Stimulated activated CD4-positive, alpha-beta T cell treated with anti-CD3 and anti-CD28 coated beads, Interleukin-1b, Interleukin-23, amount 100 ng/mL, for 1 hour (primary cell): ENCODE measurements around the gene NRIP1.
"Not testable (repeated sequence)": the region's sequence is repeated elsewhere in the genome, so short reads cannot be mapped to it uniquely, and the experiment has no call there.

Experiments used
- DNase-seq, 2 donors: peaks; one replicate each; pipeline ENCODE4 v3.0.0-alpha.2; 2020; ENCODE audit warnings: low read depth in 2 of 2

NRIP1 gene

DNA sequence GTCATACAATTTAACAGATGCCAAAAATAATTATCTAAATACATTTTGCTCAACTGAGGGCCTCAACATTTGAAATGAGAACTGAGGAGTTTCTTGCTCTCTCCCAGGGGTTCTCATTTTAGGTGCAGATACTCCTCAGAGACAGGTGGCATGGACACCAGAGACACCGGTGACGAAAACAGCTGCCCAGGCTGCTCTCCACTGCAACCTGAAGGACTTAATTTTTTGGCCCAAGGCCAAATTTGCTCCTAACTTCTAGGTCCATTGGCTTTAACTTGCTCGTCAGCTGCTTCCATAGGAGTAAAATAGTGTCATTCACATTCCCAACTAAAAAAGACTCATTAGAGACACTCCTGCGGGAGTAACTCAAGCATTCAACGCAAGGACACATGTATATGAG, 87.0 kb downstream of the NRIP1 start:
- DNase-seq = no peak

DNA sequence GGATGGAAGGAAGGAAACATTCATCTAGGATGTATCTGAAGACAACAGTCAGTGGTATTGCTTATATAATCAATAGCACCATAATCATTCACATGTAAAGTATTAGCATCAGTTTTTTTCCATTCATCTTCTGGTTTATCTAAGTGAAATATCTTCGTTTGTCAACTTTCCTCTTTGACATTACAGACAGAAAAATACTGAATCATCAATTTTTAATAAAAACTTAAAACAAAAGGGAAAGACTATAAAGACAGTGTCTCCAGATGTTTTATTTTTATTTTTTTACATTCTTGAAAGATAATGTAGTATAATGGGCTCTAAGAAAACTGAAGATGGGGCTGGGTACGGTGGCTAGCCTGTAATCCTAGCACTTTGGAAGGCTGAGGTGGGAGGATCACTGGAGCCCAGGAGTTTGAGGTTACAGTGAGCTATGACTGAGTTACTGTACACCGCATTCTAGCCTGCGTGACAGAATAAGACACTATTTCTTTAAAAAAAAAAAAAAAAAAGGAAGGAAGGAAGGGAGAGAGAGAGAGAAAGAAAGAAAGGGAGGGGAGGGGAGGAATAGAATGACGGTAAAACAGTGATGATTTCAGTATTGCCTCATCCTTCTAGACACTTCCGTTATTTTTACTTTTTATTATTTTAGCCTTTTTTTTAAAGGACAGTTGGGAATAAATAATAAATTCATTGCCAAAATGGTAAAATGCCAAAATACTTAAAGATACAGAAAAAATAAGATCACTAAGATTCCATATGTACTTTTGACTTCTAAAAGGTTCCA, 89.5 kb downstream of the NRIP1 start:
- DNase-seq = no peak

DNA sequence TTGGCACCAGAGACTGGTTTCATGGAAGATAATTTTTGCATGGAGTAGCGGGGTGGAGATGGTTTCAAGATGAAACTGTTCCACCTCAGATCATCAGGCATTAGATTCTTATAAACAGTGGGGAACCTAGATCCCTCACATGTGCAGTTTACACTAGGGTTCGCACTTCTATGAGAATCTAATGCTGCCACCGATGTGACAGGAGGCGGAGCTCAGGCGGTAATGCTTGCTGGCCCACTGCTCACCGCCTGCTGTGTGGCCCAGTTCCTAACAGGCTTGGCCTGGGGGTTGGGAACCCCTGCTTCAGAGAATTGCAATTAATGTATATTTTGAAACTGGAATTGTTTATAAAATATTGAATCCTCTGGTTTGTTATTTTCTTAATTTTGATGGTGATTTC, 92.1 kb downstream of the NRIP1 start:
- DNase-seq = no peak

DNA sequence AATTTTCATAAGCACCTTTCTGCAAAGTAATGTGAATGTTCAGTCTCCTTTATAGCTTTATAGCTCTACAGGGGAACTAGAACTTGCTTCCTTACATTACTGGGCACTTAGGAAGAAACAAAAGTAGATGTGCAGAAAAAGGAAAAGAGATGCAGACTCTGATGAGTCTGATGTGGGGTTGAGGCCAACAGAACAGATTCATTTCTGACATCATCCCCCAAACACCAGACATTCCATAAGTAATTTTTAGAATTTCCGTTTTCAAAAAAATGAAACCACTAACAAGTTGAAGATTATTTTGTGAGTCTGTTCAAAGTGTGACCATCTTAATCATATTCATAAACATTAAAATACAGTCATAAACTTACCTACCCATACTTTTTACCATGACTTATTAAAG, 96.0 kb downstream of the NRIP1 start:
- no peak for DNase-seq

DNA sequence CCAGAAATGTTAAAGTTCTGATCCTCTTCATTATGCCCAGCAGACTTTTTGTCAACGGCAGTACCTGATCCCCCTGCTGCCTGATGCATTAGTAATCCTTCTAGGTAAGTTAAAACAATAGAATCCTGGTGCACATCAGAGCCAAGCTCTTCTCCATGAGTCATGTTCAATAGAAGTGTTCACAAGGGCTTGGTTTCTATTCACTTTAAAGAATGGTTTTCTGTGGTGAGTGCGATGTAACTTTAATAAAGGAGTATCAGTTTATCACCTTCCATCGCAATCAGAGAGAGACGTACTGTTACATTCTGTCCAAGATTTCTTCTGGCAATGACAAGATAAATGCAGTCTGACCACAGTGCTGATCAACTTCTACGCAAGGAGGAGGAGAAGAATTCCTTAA, 96.8 kb downstream of the NRIP1 start:
- no peak for DNase-seq

DNA sequence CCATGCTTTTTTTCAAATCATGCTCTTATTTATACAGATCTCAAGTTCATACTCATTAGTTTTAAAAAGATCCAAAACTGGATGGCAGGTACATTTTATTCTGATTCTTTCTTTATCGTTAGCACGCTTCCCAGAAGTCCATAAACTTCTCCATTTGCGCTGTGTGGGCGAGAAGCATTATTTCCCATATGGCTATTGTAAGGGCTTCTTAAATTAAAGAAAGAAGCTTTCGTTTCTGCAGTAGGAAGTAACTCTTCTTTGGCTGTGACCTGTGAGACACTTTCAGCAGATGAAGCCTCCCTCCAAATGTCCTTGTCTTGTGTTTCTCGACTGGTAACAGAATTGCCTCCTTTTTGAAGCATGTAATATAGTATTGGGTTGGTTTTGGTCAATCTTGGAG, 100.2 kb downstream of the NRIP1 start:
- no peak for DNase-seq

DNA sequence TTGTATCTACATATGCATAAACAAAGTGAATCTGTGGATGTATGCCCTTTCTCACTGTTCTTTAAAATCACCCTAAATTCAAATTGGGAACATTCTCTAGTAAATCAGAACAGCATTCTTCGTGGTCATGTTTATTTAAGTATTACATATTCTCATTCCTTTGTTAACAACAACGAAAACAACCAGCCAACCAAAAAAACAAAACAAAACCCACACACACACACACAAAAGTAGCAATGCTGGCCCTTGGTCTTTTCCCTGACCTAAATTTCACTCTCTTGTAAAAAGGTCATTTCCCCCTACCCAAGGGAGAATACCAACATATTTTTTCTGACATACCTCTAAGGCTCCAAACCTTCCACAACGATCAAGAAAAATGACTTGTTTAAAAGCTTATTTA, 102.6 kb downstream of the NRIP1 start:
- DNase-seq = no peak

DNA sequence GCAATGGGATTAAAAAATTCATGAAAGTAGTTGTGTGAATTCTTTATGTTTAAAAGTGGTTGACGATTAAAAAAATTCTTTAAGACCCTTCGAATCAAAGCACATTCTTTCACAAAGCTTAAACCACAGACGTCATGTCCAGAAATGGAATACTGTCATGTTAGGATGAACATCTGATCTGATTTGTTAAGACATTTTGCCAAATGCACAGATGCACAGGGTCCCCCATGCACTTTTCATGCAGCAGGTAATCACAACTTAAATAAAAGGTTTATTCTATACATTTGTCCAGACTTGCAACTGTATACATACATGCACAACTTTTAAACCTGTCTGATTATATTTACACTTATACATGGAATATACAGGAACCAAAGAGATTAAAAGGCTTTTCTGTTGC, 103.3 kb downstream of the NRIP1 start:
- DNase-seq = no peak

DNA sequence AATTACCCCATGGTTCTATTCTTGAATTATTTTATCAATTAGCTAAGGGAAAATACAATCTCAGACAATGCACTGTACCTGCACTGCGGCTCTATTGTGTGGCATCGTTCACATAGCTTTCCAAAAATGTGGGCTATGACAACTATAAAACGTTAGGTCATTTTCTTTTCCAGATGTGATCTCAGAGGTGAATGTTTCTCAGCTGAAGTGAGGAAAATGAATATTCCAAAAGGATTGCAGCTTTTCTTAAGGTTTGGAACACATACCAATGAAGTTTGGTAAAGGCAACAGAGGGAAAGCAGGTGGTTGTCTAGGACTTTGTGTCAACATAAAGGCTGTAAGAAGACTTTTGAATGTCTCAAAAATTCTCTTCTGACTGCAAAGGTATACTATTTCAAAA, 105.5 kb downstream of the NRIP1 start:
- DNase-seq = no peak

DNA sequence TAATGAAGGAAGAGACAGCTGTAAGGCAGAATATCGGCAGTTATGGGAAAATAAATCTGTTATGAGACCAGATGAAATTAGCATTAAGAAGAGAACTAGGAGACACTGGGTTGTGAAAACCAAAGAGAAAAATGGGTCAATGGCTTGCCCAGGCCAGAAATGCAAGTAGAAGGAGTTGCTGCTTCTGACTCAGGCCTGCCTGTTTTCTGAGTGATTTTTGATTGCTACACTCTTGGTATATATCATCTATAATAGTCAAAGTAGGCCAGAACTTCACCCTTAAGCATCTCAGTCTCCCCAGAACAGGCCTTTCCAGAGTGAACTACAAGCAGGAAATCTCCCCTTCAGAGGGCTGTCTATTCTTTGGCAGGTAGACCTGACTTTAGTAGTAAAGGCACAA, 107.0 kb downstream of the NRIP1 start:
- no peak for DNase-seq

DNA sequence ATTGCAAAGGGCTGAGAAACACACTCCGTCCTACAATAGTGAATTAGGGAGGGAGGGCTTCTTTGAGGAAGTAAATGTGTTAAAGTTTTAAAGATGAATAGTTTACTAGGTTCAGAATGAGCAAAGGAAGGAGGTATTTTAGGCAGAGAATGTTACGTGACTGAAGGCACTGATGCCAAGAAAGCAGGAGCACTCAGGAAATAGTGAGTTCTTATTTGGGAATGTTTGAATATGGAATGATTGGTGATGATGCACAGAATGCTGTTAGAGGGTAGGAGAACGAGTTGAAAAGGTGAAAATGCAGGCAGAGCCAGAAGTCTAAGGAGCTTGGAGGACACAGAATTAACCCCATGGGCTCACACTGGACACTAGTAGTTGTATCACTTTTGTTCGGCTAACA, 108.0 kb downstream of the NRIP1 start:
- DNase-seq = no peak

DNA sequence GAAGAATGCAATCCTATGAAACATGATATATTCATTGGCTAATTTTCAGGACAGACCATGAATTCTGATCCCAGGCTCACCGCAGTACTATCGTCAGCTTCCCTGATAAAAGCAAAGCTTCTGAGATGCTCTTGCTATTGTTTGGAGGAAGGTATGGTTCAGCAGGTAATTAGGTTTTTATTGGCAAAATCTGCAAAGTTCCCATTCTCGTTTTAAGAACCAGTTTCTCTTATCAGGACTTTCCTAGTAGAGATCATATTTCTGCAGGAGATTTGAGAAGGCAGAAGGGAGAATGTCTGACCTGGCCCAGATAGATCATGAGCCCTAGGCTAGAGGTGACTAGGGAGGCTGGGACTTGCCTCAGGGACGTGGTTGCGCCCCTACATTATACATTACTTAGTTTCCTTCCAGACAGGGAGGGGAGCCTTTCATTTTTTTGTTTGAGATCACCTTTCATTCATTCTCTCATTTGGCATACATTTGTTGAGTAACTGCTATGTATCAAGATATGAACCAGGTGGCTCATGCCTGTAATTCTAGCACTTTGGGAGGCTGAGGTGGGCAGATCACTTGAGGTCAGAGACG, 108.8 kb downstream of the NRIP1 start:
- DNase-seq = no peak

DNA sequence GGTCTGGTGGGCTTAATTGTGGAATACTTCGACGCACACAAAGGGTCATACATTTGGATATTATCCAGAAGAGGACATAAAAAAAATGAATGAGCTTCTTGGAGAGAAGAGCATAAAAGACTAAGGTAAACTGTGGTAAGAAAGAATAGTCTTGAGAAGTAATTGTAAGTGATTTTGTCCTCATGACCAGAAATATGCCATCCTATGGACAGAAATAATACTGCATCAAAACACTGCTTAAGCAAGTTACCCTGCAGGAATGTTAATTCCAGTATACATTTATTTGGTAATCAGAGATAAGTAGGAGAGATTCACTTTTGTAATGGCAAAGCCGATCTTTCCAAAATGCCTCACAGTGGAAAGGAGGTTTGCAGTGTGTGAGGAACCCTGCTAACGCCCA, 111.9 kb downstream of the NRIP1 start:
- DNase-seq = no peak

DNA sequence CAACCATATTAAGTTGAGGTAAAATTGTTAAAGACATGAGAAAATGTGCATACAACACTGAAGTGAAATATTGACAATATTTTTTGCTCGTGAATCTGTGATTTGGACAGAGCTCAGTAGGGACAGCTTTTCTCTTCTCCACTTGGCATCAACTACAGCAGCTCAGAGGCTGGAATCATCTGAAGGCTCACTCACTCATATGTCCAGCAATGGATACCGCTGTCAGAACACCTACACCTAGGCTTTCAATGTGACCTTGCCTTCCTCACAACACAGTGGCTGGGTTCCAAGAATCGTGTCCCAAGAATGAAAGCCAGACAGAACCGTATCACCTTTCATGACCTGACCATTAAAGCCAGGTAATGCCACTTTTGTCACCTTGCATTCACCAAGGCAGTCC, 115.2 kb downstream of the NRIP1 start:
- no peak for DNase-seq

DNA sequence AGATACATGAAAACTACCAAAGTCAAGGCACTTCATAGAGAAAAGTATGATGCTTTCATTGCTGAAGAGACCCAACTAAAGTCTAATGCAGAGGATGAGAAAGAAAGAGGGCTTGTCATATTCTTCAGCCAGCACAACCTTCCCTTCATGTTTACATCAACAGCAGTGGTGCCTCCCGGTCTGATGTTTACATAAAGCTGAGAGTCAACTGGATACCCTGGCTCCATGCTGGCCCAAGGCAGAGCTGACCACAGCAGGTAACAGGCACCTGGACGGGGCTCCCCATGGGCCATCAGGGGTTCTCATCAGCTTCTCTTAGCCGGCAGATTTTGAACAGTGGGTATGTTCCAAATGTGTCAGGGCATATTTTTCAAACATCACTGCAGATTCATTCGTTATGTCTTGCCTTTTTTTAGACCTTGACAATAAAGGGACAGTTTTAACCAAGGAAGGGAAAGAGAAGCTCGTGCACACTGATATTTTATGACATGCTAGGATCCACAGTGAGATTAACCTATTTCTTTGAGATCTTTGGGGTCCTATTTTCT, 117.1 kb downstream of the NRIP1 start:
- DNase-seq = no peak

DNA sequence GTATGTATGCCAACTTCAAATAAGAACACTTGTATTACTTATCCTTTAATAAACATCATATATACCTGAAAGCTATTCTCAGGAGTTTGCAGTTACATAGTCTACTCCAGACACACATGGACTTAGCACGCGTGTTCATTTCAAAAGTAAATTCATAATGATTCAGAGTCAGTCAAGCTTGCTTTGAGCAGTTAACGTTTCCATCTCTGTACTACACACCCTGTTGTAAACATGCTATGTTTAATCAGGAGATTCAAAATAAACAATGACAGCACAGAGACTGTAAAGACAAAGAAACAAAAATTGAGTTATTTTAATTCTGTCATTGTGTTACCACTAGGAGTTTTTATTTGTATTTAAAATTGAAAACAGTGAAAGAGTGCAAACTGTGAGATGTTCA, 119.6 kb downstream of the NRIP1 start:
- DNase-seq = no peak

DNA sequence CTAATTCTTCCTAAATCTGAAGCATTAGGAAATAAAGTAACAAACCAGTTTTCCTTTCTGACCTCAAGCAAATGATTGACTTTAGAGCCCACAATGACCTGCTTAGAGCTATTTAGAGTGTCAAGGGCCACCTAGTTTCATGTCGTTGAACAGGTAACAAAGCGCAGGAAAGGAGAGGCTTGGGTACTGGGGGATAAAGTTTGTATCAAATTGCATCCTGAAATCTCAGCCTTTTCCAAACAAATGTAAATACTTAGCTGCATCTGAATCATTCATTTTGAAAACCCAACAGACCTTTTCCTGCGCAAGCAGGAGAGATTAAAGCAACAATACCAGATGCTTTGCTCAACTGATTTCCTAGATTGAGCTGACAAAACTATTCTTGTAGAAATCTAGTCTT, 121.2 kb downstream of the NRIP1 start:
- no peak for DNase-seq

DNA sequence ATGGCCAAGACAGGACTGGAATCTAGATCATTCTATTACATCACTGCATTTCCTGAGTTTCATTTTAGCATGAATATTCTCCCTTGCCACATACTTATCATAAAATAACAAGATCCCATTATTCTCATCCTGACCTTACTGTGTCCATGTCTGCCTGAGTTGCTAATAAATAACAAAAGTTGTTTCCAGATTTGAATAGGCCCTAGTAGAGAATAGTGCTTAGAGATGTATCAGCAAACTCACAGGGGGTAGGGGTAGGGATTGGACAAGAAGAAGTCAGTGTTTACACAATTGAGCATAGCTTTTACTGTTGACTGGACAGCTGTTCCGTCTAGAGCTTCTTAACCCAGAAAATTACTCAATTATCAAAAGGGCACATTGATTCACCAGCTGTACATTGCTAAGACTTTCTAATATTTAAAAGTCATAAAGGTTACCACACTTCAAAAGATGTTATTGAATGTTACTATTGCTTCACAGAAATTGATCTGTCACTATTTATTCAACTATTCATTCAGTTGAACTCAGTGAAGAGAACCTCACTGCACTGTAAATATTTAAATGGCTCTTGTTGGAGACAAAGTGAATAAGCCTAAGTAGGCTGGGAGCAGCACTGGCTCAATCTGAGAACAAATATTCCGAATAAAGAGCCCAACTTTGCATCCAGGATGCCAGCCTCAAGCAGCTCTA, 121.9 kb downstream of the NRIP1 start:
- no peak for DNase-seq

DNA sequence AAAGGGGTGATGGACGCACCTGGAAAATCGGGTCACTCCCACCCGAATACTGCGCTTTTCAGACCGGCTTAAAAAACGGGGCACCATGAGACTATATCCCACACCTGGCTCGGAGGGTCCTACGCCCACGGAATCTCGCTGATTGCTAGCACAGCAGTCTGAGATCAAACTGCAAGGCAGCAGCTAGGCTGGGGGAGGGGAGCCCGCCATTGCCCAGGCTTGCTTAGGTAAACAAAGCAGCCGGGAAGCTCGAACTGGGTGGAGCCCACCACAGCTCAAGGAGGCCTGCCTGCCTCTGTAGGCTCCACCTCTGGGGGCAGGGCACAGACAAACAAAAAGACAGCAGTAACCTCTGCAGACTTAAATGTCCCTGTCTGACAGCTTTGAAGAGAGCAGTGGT, 137.5 kb downstream of the NRIP1 start:
- not testable (repeated sequence) for DNase-seq

DNA sequence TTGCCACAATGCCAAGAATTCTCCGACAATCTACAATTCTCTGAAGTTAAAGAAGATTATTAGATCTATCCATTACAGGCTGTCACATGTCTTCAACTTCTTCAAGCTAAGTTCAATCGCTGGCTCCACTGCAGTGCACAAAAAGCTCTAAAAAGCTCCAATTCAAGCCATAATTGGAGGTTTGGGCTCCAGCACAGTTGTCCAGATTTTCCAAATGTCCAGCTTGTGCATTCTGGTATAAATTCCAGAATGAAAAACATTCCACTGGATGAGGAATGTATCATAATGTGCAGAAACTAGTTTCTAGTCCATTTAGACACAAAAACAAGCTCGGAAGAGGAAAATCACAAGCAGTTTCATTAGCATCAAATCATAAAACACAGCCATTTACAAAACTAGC, 138.6 kb downstream of the NRIP1 start:
- DNase-seq = no peak

DNA sequence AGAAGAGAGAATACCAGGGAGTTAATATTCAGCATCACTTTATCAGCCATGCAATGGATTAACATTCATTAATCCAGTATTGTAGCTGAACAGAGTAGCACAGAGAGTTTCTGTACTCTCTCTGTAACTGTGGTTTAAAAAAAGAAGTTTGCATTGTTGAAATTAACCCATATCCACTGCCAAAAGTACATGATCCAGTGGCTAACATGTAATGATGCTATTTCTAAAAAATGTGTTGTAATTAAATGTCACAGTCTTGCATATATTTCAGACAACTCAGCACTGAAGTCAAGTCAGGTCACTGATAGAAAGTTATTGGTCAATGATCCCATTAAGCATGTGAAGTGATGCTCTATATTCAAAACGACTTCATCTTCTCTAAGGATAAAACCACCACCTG, 141.3 kb downstream of the NRIP1 start:
- DNase-seq = no peak

DNA sequence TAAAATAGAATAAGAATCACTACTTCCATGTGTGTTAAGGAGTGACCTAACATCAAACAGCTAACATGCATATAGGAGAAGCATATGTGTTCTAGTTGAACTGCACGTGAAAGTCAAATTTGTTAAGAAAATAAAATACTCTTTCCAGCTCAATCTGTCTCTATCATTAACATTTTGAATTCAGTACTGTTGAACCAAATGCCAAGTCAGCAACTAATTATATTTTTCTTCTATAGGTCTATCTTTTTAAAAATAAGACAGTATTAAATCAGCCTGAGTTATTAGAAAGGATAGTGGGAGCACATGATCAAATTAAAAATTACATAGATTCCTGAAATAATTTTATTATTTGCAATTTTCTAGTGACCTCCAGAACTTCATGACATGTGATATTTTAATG, 141.8 kb downstream of the NRIP1 start:
- DNase-seq = no peak

DNA sequence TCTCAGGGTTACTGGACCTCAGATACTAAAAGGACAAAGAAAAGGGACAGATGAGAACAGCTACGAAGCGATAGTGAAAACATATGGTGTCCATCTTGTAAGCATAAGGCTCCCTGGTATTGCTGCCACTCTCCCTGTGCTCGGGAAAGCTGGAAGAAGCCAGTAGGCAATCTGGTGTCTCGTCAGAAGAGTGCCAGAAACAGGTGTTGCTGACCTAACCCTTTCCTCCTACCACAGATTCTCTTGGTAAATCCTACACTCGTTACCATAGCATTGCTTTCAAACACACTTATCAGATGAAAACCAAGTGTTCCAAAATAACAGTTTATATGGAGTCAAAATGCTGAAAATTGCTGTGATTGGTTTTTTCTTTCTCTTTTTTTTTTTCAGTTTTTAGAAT, 146.3 kb downstream of the NRIP1 start:
- DNase-seq = no peak
